WI38 (cell line): ENCODE data around the gene CCDC88C.
A peak's percentile ranks its signal among the peaks of the same experiment; 100 is the strongest.

Experiments used
- H3K4me3 ChIP-seq: 2 replicates; pipeline ENCODE4 v1.5.1; 2011; ENCODE audit warnings: low read depth, mild to moderate bottlenecking, control low read depth, low read length
- CTCF ChIP-seq: IDR thresholded peaks from 2 replicates; pipeline ENCODE4 v1.5.1; 2012; ENCODE audit warnings: low read depth, mild to moderate bottlenecking, control low read depth, low read length

The CCDC88C gene

GRCh38 chr14:91264151-91265150 lies 153.2 kb downstream of the CCDC88C start:
- no peak for TF ChIP-seq CTCF
- H3K4me3 ChIP-seq: peak overlapping the region; percentile 37

GRCh38 chr14:91263329-91263728 lies 154.3 kb downstream of the CCDC88C start:
- TF ChIP-seq CTCF: no peak
- H3K4me3 ChIP-seq: no peak overlapping the region

- no peak for TF ChIP-seq CTCF
- no peak overlapping the region for H3K4me3 ChIP-seq
Observed at GRCh38 chr14:91261986-91262549, 155.6 kb downstream of the CCDC88C start.

GRCh38 chr14:91261115-91261514 lies 156.5 kb downstream of the CCDC88C start:
- no peak overlapping the region for H3K4me3 ChIP-seq
- TF ChIP-seq CTCF: no peak

- no peak for TF ChIP-seq CTCF
- H3K4me3 ChIP-seq: no peak overlapping the region
Observed at GRCh38 chr14:91258876-91259275, 158.7 kb downstream of the CCDC88C start.

- H3K4me3 ChIP-seq: no peak overlapping the region
- TF ChIP-seq CTCF: no peak
Observed at GRCh38 chr14:91258011-91258618, 159.5 kb downstream of the CCDC88C start.
